Epithelial cell of proximal tubule (primary cell): Measurements from ENCODE around the gene PPP4R3B. TPM values are rescaled to one million over a fixed set of nuclear protein-coding genes. Genes with fewer than 3 reads are reported as not detected.
"Not testable (repeated sequence)": the region's sequence is repeated elsewhere in the genome, so short reads cannot be mapped to it uniquely, and the experiment has no call there.

Experiments
- DNase-seq: peaks from one replicate; pipeline ENCODE4 v3.0.0-alpha.2; 2011; ENCODE audit warnings: low read depth
- H3K4me3 ChIP-seq: 2 replicates; pipeline ENCODE4 v1.5.1; 2011; ENCODE audit warnings: low read depth, mild to moderate bottlenecking, low read length
- CTCF ChIP-seq: conservative IDR thresholded peaks from 2 replicates; pipeline ENCODE4 v1.5.1; 2012; ENCODE audit warnings: low read depth, mild to moderate bottlenecking, low read length
- total RNA-seq: library from RNA; depleted of rRNA; stranded (reverse); fragments of >200 nt; gene quantifications from 2 replicates; pipeline ENCODE4 v1.2.3, GENCODE V29; 2015

Gene PPP4R3B
- total RNA-seq, 1 donor from 2014 or later = 43.4 TPM

GRCh38 chr2:55595536-55595935, 21.9 kb downstream of the PPP4R3B start:
- DNase-seq = no peak
- no peak for TF ChIP-seq CTCF
- H3K4me3 ChIP-seq = no peak overlapping the region

GRCh38 chr2:55592130-55592529, 25.3 kb downstream of the PPP4R3B start:
- no peak for TF ChIP-seq CTCF
- no peak overlapping the region for H3K4me3 ChIP-seq
- DNase-seq = no peak

GRCh38 chr2:55590810-55591440, 26.5 kb downstream of the PPP4R3B start:
- no peak overlapping the region for H3K4me3 ChIP-seq
- TF ChIP-seq CTCF = no peak
- peak; percentile 48 for DNase-seq

GRCh38 chr2:55585451-55586080, 31.9 kb downstream of the PPP4R3B start:
- no peak for TF ChIP-seq CTCF
- H3K4me3 ChIP-seq = no peak overlapping the region
- DNase-seq = peak; percentile 31

- TF ChIP-seq CTCF = no peak
- no peak overlapping the region for H3K4me3 ChIP-seq
- DNase-seq = peak; percentile 19
Measured at GRCh38 chr2:55581874-55582547, 35.4 kb downstream of the PPP4R3B start.

GRCh38 chr2:55581435-55581834, 36.0 kb downstream of the PPP4R3B start:
- no peak overlapping the region for H3K4me3 ChIP-seq
- peak; percentile 47 for TF ChIP-seq CTCF
- no peak for DNase-seq

- not testable (repeated sequence) for DNase-seq, H3K4me3 ChIP-seq
Measured at GRCh38 chr2:55569002-55569401, 48.4 kb downstream of the PPP4R3B start.
